Measurements from ENCODE around the gene SH3PXD2A.
"Not testable (repeated sequence)": the region's sequence is repeated elsewhere in the genome, so short reads cannot be mapped to it uniquely, and the experiment has no call there.

The SH3PXD2A gene

GRCh38 chr10:103677486-103678177 is 177.7 kb downstream of the SH3PXD2A start:
- DNase-seq: no peak

GRCh38 chr10:103676851-103677417 is 178.4 kb downstream of the SH3PXD2A start:
- no peak for DNase-seq

- no peak for DNase-seq
These were observed 179.2 kb downstream of the SH3PXD2A start for GRCh38 chr10:103676058-103676785.

- no peak for DNase-seq
These were observed 181.8 kb downstream of the SH3PXD2A start for GRCh38 chr10:103673606-103674005.

- DNase-seq: no peak
These were observed 183.0 kb downstream of the SH3PXD2A start for GRCh38 chr10:103672345-103672744.

- no peak for DNase-seq
These were observed 184.1 kb downstream of the SH3PXD2A start for GRCh38 chr10:103671126-103671895.

GRCh38 chr10:103669944-103670343 is 185.4 kb downstream of the SH3PXD2A start:
- DNase-seq: no peak

GRCh38 chr10:103669243-103669929 is 186.0 kb downstream of the SH3PXD2A start:
- DNase-seq: no peak

- no peak for DNase-seq
These were observed 186.8 kb downstream of the SH3PXD2A start for GRCh38 chr10:103668351-103669242.

- no peak for DNase-seq
These were observed 188.0 kb downstream of the SH3PXD2A start for GRCh38 chr10:103667356-103667755.

GRCh38 chr10:103666762-103667150 is 188.6 kb downstream of the SH3PXD2A start:
- no peak for DNase-seq

- no peak for DNase-seq
These were observed 189.2 kb downstream of the SH3PXD2A start for GRCh38 chr10:103666087-103666761.

- no peak for DNase-seq
These were observed 190.1 kb downstream of the SH3PXD2A start for GRCh38 chr10:103665162-103665889.

- no peak for DNase-seq
These were observed 191.6 kb downstream of the SH3PXD2A start for GRCh38 chr10:103663802-103664201.

GRCh38 chr10:103663236-103663635 is 192.1 kb downstream of the SH3PXD2A start:
- DNase-seq: no peak

- not testable (repeated sequence) for DNase-seq
These were observed 192.7 kb downstream of the SH3PXD2A start for GRCh38 chr10:103662704-103663103.

GRCh38 chr10:103661198-103661950 is 194.0 kb downstream of the SH3PXD2A start:
- DNase-seq: peak; percentile 62

GRCh38 chr10:103660364-103661197 is 194.8 kb downstream of the SH3PXD2A start:
- DNase-seq: no peak
